GM12878 (cell line): ENCODE measurements around the gene DHX16. TPM values are rescaled to one million over a fixed set of nuclear protein-coding genes. Genes with fewer than 3 reads are reported as not detected.

Experiments
- CBFB ChIP-seq: IDR thresholded peaks from 2 replicates; pipeline ENCODE4 v1.6.1; 2016; ENCODE audit warnings: antibody characterized with exemption, low read depth
- HCFC1 ChIP-seq: fragments of 150-350 bp; IDR thresholded peaks from 2 replicates; pipeline ENCODE4 v1.6.1; 2014; ENCODE audit warnings: low read length
- NFYB ChIP-seq: IDR thresholded peaks from 2 replicates; pipeline ENCODE4 v1.6.1; 2011; ENCODE audit warnings: low read depth, mild to moderate bottlenecking, low read length, improper control_type of control experiment, moderate library complexity; ENCODE audit not compliant: insufficient read depth
- POU2F2 ChIP-seq: IDR thresholded peaks from 3 replicates; pipeline ENCODE4 v1.6.1; 2011; ENCODE audit warnings: low read depth, mild to moderate bottlenecking, low read length, borderline replicate concordance
- SMAD1 ChIP-seq: fragments of 450-650 bp; IDR thresholded peaks from 2 replicates; pipeline ENCODE4 v1.6.1; 2018; ENCODE audit warnings: mild to moderate bottlenecking, low read depth; ENCODE audit not compliant: partially characterized antibody
- SUPT20H ChIP-seq: IDR thresholded peaks from 2 replicates; pipeline ENCODE4 v1.6.1; 2011; ENCODE audit warnings: low read depth, mild to moderate bottlenecking, low read length, moderate library complexity, borderline replicate concordance; ENCODE audit not compliant: control insufficient read depth
- polyA plus RNA-seq, 11 experiments: library from polyadenylated mRNA; depleted of rRNA in 4 of 11; unstranded in 6 of 11; stranded (reverse) in 5 of 11; fragments of >200 nt; fragmentation: Nextera tagmentation in 4 of 11; fragmentation: Illumina TruSeq in 1 of 11; extraction: Ambion mirVana in 4 of 11; extraction: Trizol in 1 of 11; gene quantifications; 1 replicate in 1 of 11; 2 replicates in 10 of 11; pipeline versions ENCODE4 v1.2.1 to v1.2.3, GENCODE V29; 2011 to 2016; ENCODE audit warnings: inconsistent platforms in 2 of 11, missing spikeins in 2 of 11, low read depth in 1 of 11
- total RNA-seq, 4 experiments: library from RNA; depleted of rRNA in 3 of 4; stranded (reverse); fragments of >200 nt in 3 of 4; fragmentation: Illumina TruSeq in 1 of 4; extraction: Trizol in 1 of 4; gene quantifications; 2 replicates each; pipeline versions ENCODE4 v1.2.1 to v1.2.3, GENCODE V29; 2013 to 2021
- TF ChIP-seq, protein P1 (sequence below): fragments of 450-650 bp; formaldehyde crosslinking; IDR thresholded peaks from 2 replicates; pipeline ENCODE4 v1.5.0; 2022; ENCODE audit warnings: mild to moderate bottlenecking, missing genetic modification characterization
- TF ChIP-seq, protein P2 (sequence below): fragments of 450-650 bp; formaldehyde crosslinking; IDR thresholded peaks from 2 replicates; pipeline ENCODE4 v1.4.0; 2022; ENCODE audit warnings: mild to moderate bottlenecking, moderate library complexity

Gene DHX16
- total and polyA plus RNA-seq, 10 of the 15 experiments (the other 5 are each of a cell fraction or from before 2014, with no cell fraction given): 10.1 to 41.4 (median 38.3) TPM

GRCh38 chr6:30709101-30709868 lies 36.5 kb upstream of the DHX16 start (continued):
- TF ChIP-seq, protein P1, sequence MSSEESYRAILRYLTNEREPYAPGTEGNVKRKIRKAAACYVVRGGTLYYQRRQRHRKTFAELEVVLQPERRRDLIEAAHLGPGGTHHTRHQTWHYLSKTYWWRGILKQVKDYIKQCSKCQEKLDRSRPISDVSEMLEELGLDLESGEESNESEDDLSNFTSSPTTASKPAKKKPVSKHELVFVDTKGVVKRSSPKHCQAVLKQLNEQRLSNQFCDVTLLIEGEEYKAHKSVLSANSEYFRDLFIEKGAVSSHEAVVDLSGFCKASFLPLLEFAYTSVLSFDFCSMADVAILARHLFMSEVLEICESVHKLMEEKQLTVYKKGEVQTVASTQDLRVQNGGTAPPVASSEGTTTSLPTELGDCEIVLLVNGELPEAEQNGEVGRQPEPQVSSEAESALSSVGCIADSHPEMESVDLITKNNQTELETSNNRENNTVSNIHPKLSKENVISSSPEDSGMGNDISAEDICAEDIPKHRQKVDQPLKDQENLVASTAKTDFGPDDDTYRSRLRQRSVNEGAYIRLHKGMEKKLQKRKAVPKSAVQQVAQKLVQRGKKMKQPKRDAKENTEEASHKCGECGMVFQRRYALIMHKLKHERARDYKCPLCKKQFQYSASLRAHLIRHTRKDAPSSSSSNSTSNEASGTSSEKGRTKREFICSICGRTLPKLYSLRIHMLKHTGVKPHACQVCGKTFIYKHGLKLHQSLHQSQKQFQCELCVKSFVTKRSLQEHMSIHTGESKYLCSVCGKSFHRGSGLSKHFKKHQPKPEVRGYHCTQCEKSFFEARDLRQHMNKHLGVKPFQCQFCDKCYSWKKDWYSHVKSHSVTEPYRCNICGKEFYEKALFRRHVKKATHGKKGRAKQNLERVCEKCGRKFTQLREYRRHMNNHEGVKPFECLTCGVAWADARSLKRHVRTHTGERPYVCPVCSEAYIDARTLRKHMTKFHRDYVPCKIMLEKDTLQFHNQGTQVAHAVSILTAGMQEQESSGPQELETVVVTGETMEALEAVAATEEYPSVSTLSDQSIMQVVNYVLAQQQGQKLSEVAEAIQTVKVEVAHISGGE: no peak
- TF ChIP-seq, protein P2, sequence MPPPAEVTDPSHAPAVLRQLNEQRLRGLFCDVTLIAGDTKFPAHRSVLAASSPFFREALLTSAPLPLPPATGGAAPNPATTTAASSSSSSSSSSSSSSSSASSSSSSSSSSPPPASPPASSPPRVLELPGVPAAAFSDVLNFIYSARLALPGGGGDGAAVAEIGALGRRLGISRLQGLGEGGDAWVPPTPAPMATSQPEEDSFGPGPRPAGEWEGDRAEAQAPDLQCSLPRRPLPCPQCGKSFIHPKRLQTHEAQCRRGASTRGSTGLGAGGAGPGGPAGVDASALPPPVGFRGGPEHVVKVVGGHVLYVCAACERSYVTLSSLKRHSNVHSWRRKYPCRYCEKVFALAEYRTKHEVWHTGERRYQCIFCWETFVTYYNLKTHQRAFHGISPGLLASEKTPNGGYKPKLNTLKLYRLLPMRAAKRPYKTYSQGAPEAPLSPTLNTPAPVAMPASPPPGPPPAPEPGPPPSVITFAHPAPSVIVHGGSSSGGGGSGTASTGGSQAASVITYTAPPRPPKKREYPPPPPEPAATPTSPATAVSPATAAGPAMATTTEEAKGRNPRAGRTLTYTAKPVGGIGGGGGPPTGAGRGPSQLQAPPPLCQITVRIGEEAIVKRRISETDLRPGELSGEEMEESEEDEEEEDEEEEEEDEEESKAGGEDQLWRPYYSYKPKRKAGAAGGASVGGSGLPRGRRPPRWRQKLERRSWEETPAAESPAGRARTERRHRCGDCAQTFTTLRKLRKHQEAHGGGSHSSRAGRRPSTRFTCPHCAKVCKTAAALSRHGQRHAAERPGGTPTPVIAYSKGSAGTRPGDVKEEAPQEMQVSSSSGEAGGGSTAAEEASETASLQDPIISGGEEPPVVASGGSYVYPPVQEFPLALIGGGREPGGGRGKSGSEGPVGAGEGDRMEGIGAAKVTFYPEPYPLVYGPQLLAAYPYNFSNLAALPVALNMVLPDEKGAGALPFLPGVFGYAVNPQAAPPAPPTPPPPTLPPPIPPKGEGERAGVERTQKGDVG: no peak
- TF ChIP-seq CBFB: no peak
- no peak for TF ChIP-seq NFYB
- no peak for TF ChIP-seq SUPT20H
- no peak for TF ChIP-seq SMAD1
- no peak for TF ChIP-seq POU2F2
- no peak for TF ChIP-seq HCFC1
